ENCODE data around the gene ANKRD40.
"Not testable (repeated sequence)": the region's sequence is repeated elsewhere in the genome, so short reads cannot be mapped to it uniquely, and the experiment has no call there.

The ANKRD40 gene

DNA sequence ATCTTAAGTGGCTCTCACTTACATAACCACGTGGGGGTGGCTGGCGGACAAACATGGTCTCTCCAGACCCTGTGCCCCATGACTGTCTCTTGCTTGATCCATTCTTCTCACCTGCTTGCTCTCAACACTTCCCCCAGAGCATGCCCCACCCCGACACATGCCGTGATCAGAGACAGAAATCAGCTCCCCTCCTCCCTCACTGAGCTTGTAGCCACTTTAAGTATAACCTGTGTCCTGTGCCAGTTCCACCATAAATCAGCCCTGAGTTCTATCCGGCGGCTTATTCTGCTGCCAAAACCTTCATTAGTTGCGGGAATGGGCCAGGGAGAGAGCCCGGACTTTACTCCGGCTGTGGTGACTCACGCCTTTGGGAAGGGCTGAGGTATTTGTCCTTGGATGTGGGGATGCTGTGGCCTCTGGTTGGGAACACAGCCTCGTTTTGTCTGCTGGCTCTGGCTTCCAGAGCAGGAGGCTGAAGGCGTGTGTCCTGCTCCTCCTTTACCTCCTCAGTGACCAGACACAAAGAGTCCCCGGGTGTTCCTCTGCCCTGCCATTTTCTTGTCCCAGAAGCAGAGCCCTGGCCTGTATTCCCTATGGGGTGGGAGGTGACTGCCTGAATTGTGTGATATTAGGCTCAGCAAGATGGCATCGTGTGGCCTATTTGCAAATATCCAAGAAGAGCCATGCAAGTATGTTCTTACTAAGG, 21.1 kb downstream of the ANKRD40 start:
- in situ Hi-C loops (cut with MboI; ENCODE audit: low sequenced_read_pairs), result no loop called here

DNA sequence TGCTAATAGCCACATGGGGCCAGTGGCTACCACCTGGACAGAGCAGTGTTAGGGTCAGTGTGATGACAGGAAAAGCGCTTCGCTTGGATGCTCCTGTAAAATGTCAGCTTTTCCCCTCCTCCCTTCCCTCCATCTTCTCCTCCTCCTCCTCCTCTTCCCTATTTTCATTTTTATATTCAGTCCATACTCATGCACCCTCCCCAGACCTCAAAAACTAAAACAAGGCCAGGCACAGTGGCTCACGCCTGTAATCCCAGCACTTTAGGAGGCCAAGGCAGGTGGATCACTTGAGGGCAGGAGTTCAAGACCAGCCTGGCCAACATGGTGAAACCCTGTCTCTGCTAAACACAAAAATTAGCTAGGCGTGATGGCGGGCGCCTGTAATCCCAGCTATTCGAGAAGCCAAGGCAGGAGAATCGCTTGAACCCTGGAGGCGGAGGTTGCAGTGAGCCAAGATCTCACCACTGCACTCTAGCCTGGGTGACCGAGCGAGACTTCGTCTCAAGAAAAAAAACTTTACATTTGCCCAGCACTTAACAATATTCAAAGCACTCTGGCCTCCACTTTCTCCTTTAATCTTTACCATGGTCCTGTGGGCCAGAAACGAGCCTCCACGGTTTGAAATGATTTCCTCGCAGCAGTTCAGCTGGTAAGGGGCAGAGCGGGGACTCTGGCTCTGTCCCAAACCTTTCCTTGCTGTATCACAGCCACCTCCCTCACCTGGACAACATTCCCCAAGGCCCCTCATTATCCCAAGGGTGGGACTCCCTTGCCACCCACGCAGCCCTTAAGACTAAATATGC, 21.8 kb downstream of the ANKRD40 start:
- in situ Hi-C loops (cut with MboI; ENCODE audit: low sequenced_read_pairs), result no loop called here

DNA sequence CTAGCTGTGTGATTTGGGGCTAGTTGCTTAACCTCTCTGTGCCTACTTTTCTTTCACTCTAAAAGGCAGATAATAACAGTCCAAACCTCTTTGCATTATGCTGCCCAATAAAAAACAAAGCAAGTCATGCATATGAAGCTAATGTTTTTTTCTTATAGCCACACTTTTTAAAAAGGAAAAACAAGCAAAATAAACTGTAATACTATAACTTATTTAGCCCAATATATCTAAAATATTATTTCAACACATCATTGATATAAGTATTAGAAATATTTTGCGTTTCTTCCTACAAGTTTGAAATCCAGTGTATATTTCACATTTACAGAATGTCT, 22.4 kb downstream of the ANKRD40 start:
- in situ Hi-C loops (cut with MboI; ENCODE audit: low sequenced_read_pairs), result no loop called here

DNA sequence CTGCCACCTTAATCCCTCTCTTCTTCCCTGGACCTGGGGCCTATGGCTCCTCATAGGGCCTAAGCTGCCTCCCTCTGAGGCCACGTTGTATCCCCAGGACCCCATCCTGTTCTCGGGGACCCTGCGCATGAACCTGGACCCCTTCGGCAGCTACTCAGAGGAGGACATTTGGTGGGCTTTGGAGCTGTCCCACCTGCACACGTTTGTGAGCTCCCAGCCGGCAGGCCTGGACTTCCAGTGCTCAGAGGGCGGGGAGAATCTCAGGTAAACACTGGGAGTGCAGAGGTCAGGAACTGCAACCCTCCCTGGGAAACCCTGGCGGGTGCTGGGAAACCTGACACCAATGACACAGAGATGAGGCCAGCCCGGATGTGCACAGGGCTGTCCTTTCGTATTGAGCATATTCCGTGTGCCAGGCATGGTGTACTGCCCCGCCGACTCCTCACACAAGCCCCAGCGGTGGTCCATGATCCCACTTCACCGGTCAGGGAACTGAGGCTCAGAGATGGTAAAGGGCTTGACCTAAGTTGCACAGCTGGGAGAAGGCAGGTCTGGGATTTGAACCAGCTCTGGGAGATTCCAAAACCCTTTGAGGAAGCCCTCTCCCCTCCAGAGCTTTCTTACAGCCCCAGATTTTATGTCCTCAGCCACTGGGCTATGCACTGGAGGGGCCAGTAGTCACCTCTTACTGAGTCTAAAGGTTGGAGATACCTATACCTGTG, 22.9 kb downstream of the ANKRD40 start:
- in situ Hi-C loops (cut with MboI; ENCODE audit: low sequenced_read_pairs), result no loop called here

DNA sequence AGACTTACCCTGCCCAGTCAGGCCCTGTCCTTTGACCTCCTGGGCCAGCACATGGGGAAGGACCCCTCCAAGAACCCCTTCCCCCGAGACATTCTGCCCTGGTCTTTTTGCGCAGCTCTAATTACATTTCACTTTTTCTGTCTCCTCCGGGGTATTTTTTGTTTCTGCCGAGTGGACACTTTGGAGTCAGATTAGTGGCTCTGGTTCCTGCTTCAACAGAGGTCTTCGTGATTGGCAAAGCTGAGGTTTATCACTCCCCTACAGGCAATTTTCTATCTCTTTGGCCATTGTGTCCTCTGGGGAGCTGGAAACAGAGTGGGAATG, 23.5 kb downstream of the ANKRD40 start:
- in situ Hi-C loops (cut with MboI; ENCODE audit: low sequenced_read_pairs), result no loop called here

DNA sequence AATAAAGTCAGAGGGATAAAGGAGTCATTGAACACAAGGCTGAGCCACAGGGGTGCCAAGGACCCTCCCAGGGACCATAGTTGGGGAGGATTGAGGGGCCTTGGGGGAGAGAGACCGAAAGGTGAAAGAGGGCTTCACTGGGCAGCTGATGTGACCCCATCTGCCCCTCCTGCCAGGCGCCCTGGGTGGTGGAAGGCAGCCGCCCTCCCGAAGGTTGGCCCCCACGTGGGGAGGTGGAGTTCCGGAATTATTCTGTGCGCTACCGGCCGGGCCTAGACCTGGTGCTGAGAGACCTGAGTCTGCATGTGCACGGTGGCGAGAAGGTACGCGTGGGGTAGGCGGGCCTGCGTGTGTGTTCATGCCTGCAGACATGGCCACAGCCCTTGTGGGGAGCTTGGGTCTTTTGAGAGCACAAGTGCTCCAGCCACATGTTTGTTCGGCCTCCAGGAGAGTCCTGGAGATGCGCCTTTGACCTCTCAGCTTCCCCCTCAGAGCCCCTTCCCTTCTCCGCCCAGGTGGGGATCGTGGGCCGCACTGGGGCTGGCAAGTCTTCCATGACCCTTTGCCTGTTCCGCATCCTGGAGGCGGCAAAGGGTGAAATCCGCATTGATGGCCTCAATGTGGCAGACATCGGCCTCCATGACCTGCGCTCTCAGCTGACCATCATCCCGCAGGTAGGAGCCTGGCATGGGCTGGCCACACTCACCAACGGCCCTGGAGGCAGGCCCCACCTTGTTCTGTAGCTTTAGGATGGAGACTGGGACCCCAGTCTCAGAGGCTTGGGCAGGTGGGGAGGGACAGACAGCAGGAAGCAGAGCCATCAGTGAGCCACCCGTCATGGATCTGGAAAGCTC, 24.1 kb downstream of the ANKRD40 start:
- in situ Hi-C loops (cut with MboI; ENCODE audit: low sequenced_read_pairs), result no loop called here

DNA sequence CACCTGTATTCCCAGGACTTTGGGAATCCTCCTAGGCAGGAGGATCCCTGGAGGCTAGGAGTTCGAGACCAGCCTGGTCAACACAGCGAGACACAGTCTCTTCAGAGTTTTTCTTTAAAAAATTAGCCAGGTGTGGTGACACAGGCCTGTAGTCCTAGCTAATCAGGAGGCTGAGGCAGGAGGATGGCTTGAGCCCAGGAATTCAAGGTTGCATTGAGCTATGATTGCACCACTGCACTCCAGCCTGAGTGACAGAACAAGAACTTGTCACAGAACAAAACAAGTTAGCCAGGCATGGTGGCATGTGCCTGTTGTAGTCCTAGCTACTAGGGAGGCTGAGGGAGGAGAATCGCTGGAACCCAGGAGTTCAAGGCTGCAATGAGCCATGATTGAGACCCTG, 24.8 kb downstream of the ANKRD40 start:
- in situ Hi-C loops (cut with MboI; ENCODE audit: low sequenced_read_pairs), result no loop called here

DNA sequence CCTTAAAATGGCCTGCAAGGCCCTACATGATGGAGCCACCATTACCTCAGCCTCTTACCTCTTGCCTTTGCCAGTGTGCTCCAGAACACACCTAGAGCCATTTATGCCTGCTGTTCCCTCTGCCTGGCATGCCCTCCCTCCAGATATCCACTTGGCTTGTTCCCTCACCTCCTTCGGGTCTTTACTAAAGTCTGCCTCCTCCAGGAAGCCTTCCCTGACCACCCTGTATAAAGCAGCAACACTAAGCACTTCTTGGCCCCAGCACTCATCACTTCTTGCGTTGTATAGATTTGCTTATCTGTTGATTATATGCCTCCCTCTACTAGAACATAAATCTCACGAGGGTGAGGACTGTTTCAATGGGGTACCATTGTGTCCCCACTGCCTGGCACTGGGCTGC, 25.3 kb downstream of the ANKRD40 start:
- in situ Hi-C loops (cut with MboI; ENCODE audit: low sequenced_read_pairs), result no loop called here

DNA sequence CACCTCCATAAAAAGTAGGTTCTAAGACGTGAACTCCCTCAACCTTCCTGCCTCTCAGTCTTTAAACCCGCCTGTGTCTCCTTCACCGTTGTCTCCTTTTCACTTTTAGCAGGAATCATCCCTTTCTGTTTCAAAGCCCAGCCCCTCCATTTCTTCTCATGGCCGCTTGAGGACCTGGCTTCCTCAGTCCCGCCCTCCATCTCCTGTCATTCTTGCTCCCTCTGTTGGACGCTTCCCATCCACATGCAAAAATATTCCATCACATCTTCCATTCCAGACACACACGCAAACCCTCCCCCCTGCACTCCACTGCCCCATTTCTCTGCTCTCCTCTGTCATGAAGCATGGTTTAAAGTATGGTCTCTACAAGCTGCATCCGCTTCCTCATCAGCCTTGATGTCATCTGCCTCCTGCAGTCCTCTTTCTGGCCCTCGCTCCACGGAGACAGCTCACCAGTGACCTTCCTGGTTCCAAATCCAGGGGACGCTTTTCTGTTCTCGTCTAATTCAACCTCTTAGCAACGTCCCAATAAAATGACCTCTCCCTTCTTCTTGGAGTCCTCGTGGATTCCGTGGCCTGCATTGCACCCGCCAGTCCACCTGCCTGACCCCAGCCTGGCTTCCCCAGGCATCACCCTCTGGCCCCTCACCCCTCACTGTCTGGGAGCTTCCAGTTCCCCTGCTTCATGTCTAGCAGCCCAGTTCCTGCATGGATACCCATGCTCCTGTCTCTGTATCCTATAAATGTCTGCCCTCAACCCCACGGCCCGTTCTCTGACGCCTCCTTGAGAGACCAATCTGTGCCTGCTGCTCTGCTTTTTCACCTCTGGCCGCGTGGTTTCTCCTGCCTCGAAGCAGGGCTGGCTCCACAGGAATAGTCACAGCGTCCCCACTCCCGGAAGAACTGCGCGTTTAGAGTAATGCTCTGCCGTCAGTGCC, 26.2 kb downstream of the ANKRD40 start:
- in situ Hi-C loops (cut with MboI; ENCODE audit: low sequenced_read_pairs), result no loop called here

DNA sequence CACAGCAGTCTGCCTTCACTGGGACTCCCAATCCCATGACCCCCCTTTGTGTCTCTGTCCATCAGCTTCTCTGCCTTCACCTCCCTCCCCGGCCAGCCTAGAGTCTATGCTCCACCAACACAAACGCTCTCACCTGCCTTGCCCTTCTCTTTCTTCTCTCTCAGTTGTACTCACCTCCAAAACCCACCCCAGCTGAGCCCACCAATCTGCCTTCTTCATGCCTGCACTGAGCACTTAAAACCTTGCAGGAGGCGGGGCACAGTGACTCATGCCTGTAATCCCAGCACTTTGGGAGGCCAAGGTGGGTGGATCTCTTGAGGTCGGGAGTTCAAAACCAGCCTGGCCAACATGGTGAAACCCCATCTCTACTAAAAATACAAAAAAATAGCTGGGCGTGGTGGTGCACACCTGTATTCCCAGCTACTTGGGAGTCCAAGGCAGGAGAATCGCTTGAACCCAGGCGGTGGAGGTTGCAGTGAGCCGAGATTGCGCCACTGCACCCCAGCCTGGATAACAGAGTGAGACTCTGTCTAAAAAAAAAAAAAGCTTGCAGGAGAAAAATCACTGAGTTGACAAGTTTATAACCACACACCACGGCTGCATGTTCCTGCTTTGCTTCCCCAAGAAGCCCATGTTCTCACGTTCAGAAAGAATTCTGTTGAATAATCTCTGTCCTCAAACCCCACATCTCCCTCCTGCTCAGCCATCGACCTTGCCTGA, 27.0 kb downstream of the ANKRD40 start:
- in situ Hi-C loops (cut with MboI; ENCODE audit: low sequenced_read_pairs), result not testable (repeated sequence)

DNA sequence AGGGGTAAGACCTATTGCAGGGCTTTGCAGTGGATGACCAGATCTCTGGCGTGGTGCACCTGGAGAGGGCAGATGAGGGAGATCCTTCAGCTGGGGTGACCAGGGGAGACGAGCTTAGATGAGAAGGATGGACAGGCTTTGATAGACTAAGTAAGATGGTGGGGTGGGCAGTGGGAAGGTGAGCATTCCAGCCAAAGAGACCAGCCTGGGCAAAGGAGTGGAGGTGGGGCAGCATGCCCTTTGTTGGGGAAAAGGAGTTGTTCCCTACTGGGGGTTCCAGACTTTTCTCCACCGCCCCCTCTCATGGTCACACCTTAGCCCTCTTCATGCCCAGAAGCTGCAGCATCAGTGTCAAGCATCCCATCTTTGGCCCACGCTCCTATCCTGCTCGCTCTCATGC, 27.6 kb downstream of the ANKRD40 start:
- in situ Hi-C loops (cut with MboI; ENCODE audit: low sequenced_read_pairs), result no loop called here

DNA sequence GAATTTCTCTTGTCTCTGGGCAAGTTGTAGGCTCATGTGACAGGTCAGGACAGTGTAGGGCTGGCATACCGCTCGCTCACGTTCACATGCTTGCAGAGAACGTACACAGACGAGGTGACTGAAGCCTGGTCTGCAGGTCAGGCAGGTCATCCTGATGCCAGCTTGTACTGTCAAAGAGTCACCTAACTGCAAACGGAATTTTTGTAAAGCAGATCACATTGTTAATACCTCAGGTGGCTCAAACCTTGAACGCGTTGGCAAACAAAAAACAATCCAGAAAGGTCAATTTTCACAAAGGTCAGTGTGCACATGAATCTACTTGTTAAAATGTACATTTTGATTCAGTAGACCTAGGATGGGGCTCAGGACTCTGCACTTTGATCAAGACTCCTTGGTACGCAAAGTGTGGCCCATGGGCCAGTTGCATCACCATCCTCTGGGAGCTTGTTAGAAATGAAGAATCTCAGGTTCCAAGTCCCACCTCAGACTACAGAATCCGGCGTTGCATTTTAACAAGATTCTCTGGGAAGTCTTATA, 28.6 kb downstream of the ANKRD40 start:
- in situ Hi-C loops (cut with MboI; ENCODE audit: low sequenced_read_pairs), result no loop called here

DNA sequence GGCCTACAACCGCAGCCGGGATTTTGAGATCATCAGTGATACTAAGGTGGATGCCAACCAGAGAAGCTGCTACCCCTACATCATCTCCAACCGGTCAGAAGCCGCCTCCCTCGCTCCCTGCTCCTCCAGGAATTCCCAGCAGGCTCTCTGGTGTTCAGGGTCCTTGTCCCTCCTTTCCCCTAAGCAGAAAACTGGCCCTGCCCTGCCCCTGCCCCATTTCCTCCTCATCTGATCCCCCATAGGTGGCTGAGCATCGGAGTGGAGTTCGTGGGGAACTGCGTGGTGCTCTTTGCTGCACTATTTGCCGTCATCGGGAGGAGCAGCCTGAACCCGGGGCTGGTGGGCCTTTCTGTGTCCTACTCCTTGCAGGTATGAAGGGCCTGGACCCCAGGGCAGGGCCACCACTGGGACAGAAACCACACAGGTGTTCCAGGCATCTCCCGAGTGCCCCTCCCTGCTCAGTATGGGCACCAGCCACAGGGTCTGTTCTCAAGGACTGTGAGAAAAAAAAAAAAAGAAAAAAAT, 29.8 kb downstream of the ANKRD40 start:
- in situ Hi-C loops (cut with MboI; ENCODE audit: low sequenced_read_pairs), result no loop called here

DNA sequence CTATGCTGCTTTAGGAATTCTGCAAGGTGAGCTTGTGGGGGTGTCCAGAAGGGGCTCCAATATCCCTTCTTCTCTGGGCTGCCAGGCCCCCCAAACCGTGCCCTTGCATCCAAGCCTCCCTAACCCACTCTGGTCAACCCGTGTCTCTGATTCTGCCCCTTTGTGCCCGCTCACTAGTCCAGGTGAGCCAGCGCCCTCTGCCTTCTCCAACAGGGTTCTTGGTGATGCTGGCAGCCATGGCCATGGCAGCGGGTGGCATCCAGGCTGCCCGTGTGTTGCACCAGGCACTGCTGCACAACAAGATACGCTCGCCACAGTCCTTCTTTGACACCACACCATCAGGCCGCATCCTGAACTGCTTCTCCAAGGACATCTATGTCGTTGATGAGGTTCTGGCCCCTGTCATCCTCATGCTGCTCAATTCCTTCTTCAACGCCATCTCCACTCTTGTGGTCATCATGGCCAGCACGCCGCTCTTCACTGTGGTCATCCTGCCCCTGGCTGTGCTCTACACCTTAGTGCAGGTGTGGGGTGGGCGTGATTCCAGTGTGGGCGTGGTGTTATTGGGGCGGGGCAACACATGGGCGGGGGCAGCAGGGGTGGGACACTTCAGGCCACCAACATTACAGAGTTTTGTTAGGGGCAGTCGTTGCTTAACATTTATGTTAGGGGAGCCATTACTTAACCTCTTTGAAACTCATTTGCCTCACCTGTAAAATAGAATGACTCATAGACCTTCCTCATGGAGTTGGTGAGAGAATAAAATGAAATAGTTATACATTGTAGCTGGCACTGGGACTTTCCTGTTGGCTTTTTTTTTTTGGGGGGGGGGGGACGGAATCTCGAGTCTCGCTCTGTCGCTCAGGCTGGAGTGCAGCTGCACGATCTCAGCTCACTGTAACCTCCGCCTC, 31.4 kb downstream of the ANKRD40 start:
- in situ Hi-C loops (cut with MboI; ENCODE audit: low sequenced_read_pairs), result no loop called here

DNA sequence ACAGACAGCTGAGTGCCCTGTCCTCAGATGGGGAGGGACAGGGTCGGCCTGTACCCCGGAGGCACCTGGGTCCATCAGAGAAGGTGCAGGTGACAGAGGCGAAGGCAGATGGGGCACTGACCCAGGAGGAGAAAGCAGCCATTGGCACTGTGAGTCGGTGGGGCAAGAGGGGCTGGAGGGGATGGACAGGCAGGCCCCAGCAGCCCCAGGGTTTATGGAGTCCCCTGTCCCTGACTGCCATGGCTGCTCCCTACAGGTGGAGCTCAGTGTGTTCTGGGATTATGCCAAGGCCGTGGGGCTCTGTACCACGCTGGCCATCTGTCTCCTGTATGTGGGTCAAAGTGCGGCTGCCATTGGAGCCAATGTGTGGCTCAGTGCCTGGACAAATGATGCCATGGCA, 32.1 kb downstream of the ANKRD40 start:
- in situ Hi-C loops (cut with MboI; ENCODE audit: low sequenced_read_pairs), result no loop called here

DNA sequence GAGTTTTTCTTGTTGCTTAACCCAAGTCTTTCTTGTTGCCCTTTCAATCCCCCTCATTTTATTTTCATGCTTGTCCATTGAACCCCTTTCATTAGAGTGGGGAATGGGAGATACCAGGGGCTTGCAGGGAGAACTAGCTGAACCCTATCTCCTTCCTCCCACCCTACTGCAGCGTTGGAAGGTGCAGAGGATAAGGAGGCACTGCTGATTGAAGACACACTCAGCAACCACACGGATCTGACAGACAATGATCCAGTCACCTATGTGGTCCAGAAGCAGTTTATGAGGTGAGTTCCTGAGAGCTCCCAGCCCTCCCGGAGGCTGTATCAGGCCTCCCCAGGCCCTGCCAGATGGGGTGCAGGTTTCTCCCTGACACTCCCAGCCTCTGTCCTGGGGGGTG, 32.5 kb downstream of the ANKRD40 start:
- in situ Hi-C loops (cut with MboI; ENCODE audit: low sequenced_read_pairs), result no loop called here

DNA sequence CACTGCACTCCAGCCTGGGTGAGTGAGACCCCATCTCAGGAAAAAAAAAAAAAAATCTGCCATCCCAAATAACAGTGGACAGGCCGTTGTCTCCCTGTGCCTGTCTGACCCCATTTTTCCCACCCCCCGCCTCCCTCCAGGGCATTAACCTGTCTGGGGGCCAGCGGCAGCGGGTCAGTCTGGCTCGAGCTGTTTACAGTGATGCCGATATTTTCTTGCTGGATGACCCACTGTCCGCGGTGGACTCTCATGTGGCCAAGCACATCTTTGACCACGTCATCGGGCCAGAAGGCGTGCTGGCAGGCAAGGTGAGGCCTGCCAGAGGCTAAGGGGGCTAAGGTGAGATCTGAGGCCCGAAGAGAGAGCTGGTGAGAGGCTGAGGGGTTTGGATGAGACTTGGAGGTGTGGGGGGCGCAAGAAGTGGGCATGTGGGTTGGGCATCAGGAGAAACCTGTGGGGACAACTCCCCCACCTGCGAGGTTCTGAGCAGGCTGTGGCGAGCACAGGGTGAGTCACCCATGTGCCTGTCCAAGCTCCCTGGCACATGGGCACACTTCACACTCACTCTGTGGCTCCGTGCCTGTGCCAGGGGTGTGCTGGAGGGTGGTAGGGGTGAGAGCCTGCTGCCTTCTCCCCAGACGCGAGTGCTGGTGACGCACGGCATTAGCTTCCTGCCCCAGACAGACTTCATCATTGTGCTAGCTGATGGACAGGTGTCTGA, 34.7 kb downstream of the ANKRD40 start:
- in situ Hi-C loops (cut with MboI; ENCODE audit: low sequenced_read_pairs), result no loop called here

Measured in HL-60/S4 treated with retinoic acid at 250 ng/mL for 4 days and 3 days (cell line).